Mesenchymal stem cell (in vitro differentiated cells and primary cell): Measurements from ENCODE around the gene KIAA1614.
A peak's percentile ranks its signal among the peaks of the same experiment; 100 is the strongest.

ENCODE experiments used
- DNase-seq: peaks from one replicate; pipeline ENCODE4 v3.0.0-alpha.2; 2013
- H2AFZ ChIP-seq: one replicate; pipeline ENCODE4 v1.6.1; 2013; ENCODE audit warnings: low read depth, mild to moderate bottlenecking, control low read depth, inconsistent platforms, low read length, moderate library complexity
- H2AK5ac ChIP-seq: 2 replicates; pipeline ENCODE4 v1.6.1; 2013; ENCODE audit warnings: low read length, moderate library complexity, mild to moderate bottlenecking, inconsistent platforms; ENCODE audit not compliant: severe bottlenecking
- H2BK120ac ChIP-seq: one replicate; pipeline ENCODE4 v1.6.1; 2013; ENCODE audit warnings: low read depth, mild to moderate bottlenecking, inconsistent platforms, low read length, moderate library complexity
- H2BK12ac ChIP-seq, 2 experiments: one replicate each; pipeline ENCODE4 v1.6.1; 2013; ENCODE audit warnings: inconsistent platforms in 2 of 2, low read length in 2 of 2, mild to moderate bottlenecking in 2 of 2, moderate library complexity in 2 of 2, control low read depth in 1 of 2
- H2BK15ac ChIP-seq: one replicate; pipeline ENCODE4 v1.6.1; 2013; ENCODE audit warnings: mild to moderate bottlenecking, low read depth, inconsistent platforms; ENCODE audit not compliant: poor library complexity, severe bottlenecking
- H2BK5ac ChIP-seq: 2 replicates; pipeline ENCODE4 v1.6.1; 2013; ENCODE audit warnings: low read depth, mild to moderate bottlenecking, low read length, control low read depth, inconsistent platforms; ENCODE audit not compliant: poor library complexity, severe bottlenecking
- H3K14ac ChIP-seq, 2 experiments: one replicate each; pipeline ENCODE4 v1.6.1; 2013; ENCODE audit warnings: inconsistent platforms in 2 of 2, low read length in 2 of 2, control low read depth in 1 of 2, mild to moderate bottlenecking in 1 of 2, moderate library complexity in 1 of 2
- H3K18ac ChIP-seq, 2 experiments: one replicate each; pipeline ENCODE4 v1.6.1; 2013; ENCODE audit warnings: inconsistent platforms in 2 of 2, low read length in 2 of 2, control low read depth in 1 of 2, low read depth in 1 of 2, mild to moderate bottlenecking in 1 of 2
- H3K23ac ChIP-seq, 2 experiments: one replicate each; pipeline ENCODE4 v1.6.1; 2013; ENCODE audit warnings: inconsistent platforms in 2 of 2, low read length in 2 of 2, mild to moderate bottlenecking in 2 of 2, moderate library complexity in 2 of 2, control low read depth in 1 of 2
- H3K27ac ChIP-seq: 2 replicates; pipeline ENCODE4 v1.5.1; 2013; ENCODE audit warnings: mild to moderate bottlenecking, moderate library complexity, low read length, control low read depth, inconsistent platforms; ENCODE audit not compliant: poor library complexity, severe bottlenecking
- H3K27me3 ChIP-seq, 2 experiments: 2 replicates each; pipeline versions ENCODE4 v1.6.1 to v1.7.0; 2013; ENCODE audit warnings: low read length in 2 of 2, mild to moderate bottlenecking in 2 of 2, moderate library complexity in 2 of 2, control low read depth in 1 of 2, inconsistent platforms in 1 of 2; ENCODE audit not compliant: control insufficient read depth in 1 of 2, insufficient read depth in 1 of 2
- H3K36me3 ChIP-seq, 2 experiments: 2 replicates each; pipeline versions ENCODE4 v1.6.1 to v1.7.0; 2013; ENCODE audit warnings: low read length in 2 of 2, control low read depth in 1 of 2, inconsistent platforms in 1 of 2, low read depth in 1 of 2, mild to moderate bottlenecking in 1 of 2; ENCODE audit not compliant: insufficient read depth in 2 of 2, control insufficient read depth in 1 of 2
- H3K4ac ChIP-seq, 2 experiments: one replicate each; pipeline ENCODE4 v1.6.1; 2013; ENCODE audit warnings: inconsistent platforms in 2 of 2, low read length in 2 of 2, mild to moderate bottlenecking in 2 of 2, moderate library complexity in 2 of 2, control low read depth in 1 of 2, low read depth in 1 of 2
- H3K4me1 ChIP-seq: 2 replicates; pipeline ENCODE4 v1.6.1; 2013; ENCODE audit warnings: low read depth, low read length, control low read depth; ENCODE audit not compliant: control insufficient read depth, insufficient read depth
- H3K4me2 ChIP-seq: 2 replicates; pipeline ENCODE4 v1.6.1; 2013; ENCODE audit warnings: low read length, mild to moderate bottlenecking, inconsistent platforms; ENCODE audit not compliant: poor library complexity, severe bottlenecking
- H3K4me3 ChIP-seq, 2 experiments: 2 replicates each; pipeline versions ENCODE4 v1.5.1 to v1.7.0; 2013; ENCODE audit warnings: low read length in 2 of 2, mild to moderate bottlenecking in 2 of 2, control low read depth in 1 of 2, low read depth in 1 of 2; ENCODE audit not compliant: insufficient read depth in 1 of 2
- H3K79me1 ChIP-seq: replicated peaks from 2 replicates; pipeline ENCODE4 v1.6.1; 2013; ENCODE audit warnings: mild to moderate bottlenecking, control low read depth, low read length, inconsistent platforms; ENCODE audit not compliant: poor library complexity, severe bottlenecking
- H3K9ac ChIP-seq: 2 replicates; pipeline ENCODE4 v1.7.0; 2013; ENCODE audit warnings: mild to moderate bottlenecking, low read length, moderate library complexity
- H3K9me3 ChIP-seq: 2 replicates; pipeline ENCODE4 v1.7.0; 2013; ENCODE audit warnings: mild to moderate bottlenecking, low read length; ENCODE audit not compliant: control insufficient read depth
- H4K8ac ChIP-seq: one replicate; pipeline ENCODE4 v1.6.1; 2013; ENCODE audit warnings: inconsistent platforms, mild to moderate bottlenecking, low read length, moderate library complexity
- H4K91ac ChIP-seq: one replicate; pipeline ENCODE4 v1.6.1; 2013; ENCODE audit warnings: mild to moderate bottlenecking, low read length, inconsistent platforms
- WGBS: methylation state at CpG from one replicate; pipeline ENCODE4 v1.1.7; 2013; ENCODE audit warnings: mixed read lengths; 5-methylcytosine and 5-hydroxymethylcytosine counted together

Gene KIAA1614

GRCh38 chr1:180981596-180982387, 69.1 kb downstream of the KIAA1614 start:
- Histone ChIP-seq H3K4ac (no peak overlapping the region), H3K4me2 (no peak overlapping the region), H3K4me1 (peaks cover 5% of the 10 kb centered on the region), H2BK120ac (no peak overlapping the region), H3K79me1 (peaks cover 17% of the 10 kb centered on the region), H4K8ac (no peak overlapping the region), H2BK15ac (no peak overlapping the region), H3K14ac (no peak overlapping the region), H3K4me3 (no peak overlapping the region), H2AFZ (no peak overlapping the region), H3K27me3 (no peaks in the 10 kb centered on the region), H2BK5ac (no peak overlapping the region), H2AK5ac (no peak overlapping the region), H3K27ac (peak overlapping the region; percentile 72), H3K36me3 (peaks cover 17 to 78% of the 10 kb centered on the region in 2 experiments), H4K91ac (no peak overlapping the region), H3K18ac (no peak overlapping the region), H3K9me3 (no peaks in the 10 kb centered on the region), H3K9ac (no peak overlapping the region), H2BK12ac (no peak overlapping the region), H3K23ac (no peak overlapping the region)
- whole genome bisulfite sequencing, result 84% methylated on average over 10 of the region's 11 CpGs
- no peak for DNase-seq

GRCh38 chr1:180982422-180982821, 69.7 kb downstream of the KIAA1614 start:
- no peak overlapping the region for H3K14ac ChIP-seq
- peaks cover 19 to 78% of the 10 kb centered on the region in 2 experiments for H3K36me3 ChIP-seq
- H4K8ac ChIP-seq, result no peak overlapping the region
- WGBS, result 95% methylated on average over 1 of the region's 1 CpG
- peaks cover 3% of the 10 kb centered on the region for H3K4me1 ChIP-seq
- peak overlapping the region; percentile 68 for H3K27ac ChIP-seq
- H3K4me3 ChIP-seq, result no peak overlapping the region
- no peak for DNase-seq
- H2AFZ ChIP-seq, result no peak overlapping the region
- H4K91ac ChIP-seq, result no peak overlapping the region
- H2BK120ac ChIP-seq, result no peak overlapping the region
- H3K27me3 ChIP-seq, result no peaks in the 10 kb centered on the region
- H3K18ac ChIP-seq, result no peak overlapping the region
- no peak overlapping the region for H2BK15ac ChIP-seq
- H3K4me2 ChIP-seq, result no peak overlapping the region
- H3K79me1 ChIP-seq, result peaks cover 18% of the 10 kb centered on the region
- no peak overlapping the region for H3K9ac ChIP-seq
- H3K23ac ChIP-seq, result no peak overlapping the region
- no peak overlapping the region for H3K4ac ChIP-seq
- no peak overlapping the region for H2BK12ac ChIP-seq
- no peak overlapping the region for H2AK5ac ChIP-seq
- no peak overlapping the region for H2BK5ac ChIP-seq
- H3K9me3 ChIP-seq, result no peaks in the 10 kb centered on the region

- H2BK5ac ChIP-seq, result no peak overlapping the region
- H3K36me3 ChIP-seq, result peaks cover 37 to 90% of the 10 kb centered on the region in 2 experiments
- no peak overlapping the region for H3K23ac ChIP-seq
- no peak overlapping the region for H3K4ac ChIP-seq
- no peak overlapping the region for H2BK12ac ChIP-seq
- no peak overlapping the region for H3K4me3 ChIP-seq
- peaks cover 2% of the 10 kb centered on the region for H3K4me1 ChIP-seq
- no peak overlapping the region for H2AFZ ChIP-seq
- no peak overlapping the region for H3K18ac ChIP-seq
- DNase-seq, result no peak
- no peaks in the 10 kb centered on the region for H3K9me3 ChIP-seq
- peaks cover 15% of the 10 kb centered on the region for H3K79me1 ChIP-seq
- no peak overlapping the region for H3K14ac ChIP-seq
- 96% methylated on average over 8 of the region's 8 CpGs for WGBS
- no peak overlapping the region for H3K4me2 ChIP-seq
- H3K27ac ChIP-seq, result no peak overlapping the region
- H3K9ac ChIP-seq, result no peak overlapping the region
- H4K8ac ChIP-seq, result no peak overlapping the region
- H4K91ac ChIP-seq, result no peak overlapping the region
- no peak overlapping the region for H2BK15ac ChIP-seq
- H2AK5ac ChIP-seq, result no peak overlapping the region
- H2BK120ac ChIP-seq, result no peak overlapping the region
- no peaks in the 10 kb centered on the region for H3K27me3 ChIP-seq
Observed at GRCh38 chr1:180988253-180988752, 75.6 kb downstream of the KIAA1614 start.

- Histone ChIP-seq H3K79me1 (peaks cover 12% of the 10 kb centered on the region), H2BK15ac (no peak overlapping the region), H3K4me2 (no peak overlapping the region), H2BK5ac (no peak overlapping the region), H3K23ac (no peak overlapping the region), H2AFZ (no peak overlapping the region), H3K36me3 (peaks cover 17 to 49% of the 10 kb centered on the region in 2 experiments), H3K9me3 (no peaks in the 10 kb centered on the region), H3K27ac (no peak overlapping the region), H2AK5ac (no peak overlapping the region), H2BK12ac (no peak overlapping the region), H3K4me1 (no peaks in the 10 kb centered on the region), H3K27me3 (no peaks in the 10 kb centered on the region), H3K14ac (no peak overlapping the region), H3K4ac (no peak overlapping the region), H4K91ac (no peak overlapping the region), H4K8ac (no peak overlapping the region), H2BK120ac (no peak overlapping the region), H3K4me3 (no peak overlapping the region), H3K9ac (no peak overlapping the region), H3K18ac (no peak overlapping the region)
- DNase-seq, result peak; percentile 43
- 65% methylated on average over 3 of the region's 3 CpGs for WGBS
Observed at GRCh38 chr1:180994262-180994661, 81.6 kb downstream of the KIAA1614 start.
